ENCODE measurements around the gene AGAP5.
"Not testable (repeated sequence)": the region's sequence is repeated elsewhere in the genome, so short reads cannot be mapped to it uniquely, and the experiment has no call there.

AGAP5 gene

DNA sequence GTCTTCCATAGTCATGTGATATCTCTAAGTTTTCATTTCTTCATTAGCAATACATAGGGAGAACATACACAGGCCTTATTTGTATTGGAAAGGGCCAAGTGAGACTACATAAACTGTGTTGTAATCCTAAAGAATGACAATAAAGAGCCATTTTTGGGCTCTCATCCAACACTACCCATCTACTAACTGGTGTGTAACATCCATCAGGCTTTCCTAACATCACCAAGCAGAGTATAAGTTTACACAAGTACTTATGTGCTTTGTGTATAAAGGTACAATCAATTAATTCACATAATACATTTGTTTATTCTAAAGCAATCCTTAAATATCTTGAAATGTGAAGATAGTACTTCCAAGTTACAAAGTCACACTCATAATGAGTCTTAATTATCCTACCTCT is 2.6 kb downstream of the AGAP5 start:
- not testable (repeated sequence) for DNase-seq (ENCODE audit: insufficient read length); FAIRE-seq

DNA sequence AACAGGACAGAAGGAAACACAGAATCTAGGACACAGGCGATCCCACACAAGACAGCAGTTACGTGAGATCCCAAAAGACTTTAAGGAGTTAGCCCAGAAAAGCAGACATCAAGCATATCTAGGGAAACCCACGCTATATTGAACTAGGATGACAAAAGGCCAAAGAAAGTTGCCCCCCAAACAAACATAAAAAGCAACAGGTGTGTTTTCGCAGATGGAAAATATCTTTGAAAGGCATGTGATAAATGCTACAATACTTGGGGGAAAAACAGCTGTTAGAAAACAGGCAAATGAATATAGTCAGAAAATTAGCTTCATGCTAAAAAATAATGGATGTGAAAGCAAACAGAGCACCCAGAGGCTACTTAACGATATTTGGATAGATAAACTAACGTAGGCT is 7.2 kb downstream of the AGAP5 start:
- FAIRE-seq; DNase-seq (ENCODE audit: insufficient read length): not testable (repeated sequence)

DNA sequence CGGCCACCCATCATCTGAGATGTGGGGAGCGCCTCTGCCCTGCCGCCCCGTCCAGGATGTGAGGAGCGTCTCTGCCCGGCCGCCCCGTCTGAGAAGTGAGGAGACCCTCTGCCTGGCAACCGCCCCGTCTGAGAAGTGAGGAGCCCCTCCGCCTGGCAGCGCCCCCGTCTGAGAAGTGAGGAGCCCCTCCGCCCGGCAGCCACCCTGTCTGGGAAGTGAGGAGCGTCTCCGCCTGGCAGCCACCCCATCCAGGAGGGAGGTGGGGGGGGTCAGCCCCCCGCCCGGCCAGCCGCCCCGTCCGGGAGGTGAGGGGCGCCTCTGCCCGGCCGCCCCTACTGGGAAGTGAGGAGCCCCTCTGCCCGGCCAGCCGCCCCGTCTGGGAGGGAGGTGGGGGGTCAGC is 8.3 kb downstream of the AGAP5 start:
- FAIRE-seq; DNase-seq (ENCODE audit: insufficient read length): not testable (repeated sequence)

DNA sequence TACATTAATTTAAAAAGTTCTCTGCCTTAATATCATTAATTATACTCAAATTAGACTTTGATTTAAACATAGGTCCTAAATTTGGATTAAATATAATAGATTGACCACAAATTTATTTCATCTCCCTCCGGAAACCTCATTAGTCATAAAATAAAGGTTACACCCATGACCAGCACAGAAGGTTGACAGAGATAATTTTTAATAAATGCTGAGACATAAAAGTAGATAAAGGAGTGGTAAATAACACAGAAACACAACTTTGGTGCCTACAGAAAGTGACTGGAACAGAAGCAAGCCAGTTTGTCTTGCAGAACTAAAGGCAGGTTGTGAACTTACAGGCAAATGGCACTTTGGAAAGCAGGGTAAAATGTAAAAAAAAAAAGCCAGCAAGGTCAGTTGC is 10.3 kb downstream of the AGAP5 start:
- FAIRE-seq; DNase-seq (ENCODE audit: insufficient read length): not testable (repeated sequence)

DNA sequence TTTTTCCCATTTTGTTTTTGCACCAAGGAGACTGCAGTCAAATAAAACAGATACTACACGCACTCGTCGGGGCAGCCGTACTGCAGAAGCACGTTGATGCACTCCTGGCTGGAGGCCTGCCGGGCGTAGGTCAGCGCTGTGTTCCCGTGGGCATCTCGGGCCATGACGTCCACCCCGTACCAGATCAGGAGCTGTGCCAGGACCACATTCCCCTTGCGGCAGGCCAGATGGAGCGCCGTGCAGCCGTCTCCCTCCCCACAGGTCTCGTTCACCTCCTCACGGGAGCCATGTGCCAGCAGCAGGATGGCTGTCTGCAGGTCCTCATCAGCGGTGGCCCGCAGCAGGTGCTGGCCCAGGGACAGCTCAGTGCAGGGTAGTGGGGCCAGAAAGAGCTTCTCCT is 23.4 kb downstream of the AGAP5 start:
- not testable (repeated sequence) for FAIRE-seq; DNase-seq (ENCODE audit: insufficient read length)

DNA sequence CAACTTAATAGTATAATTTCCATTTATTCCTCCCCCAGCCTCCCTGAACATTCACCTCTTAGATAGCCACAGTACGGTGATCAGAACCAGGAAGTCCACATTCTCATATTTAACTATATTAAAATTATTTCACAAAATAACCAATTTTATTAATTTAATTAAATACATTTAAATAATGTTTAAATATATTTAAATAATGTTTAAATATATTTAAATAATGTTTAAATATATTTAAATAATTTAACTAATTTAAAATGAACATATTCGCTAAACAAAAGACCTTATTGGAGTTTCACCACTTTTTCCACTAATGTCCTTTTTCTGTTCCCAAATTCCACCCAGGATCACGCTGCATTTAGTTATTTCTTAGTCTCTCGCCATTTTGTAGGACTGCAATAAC is 29.5 kb downstream of the AGAP5 start:
- not testable (repeated sequence) for FAIRE-seq; DNase-seq (ENCODE audit: insufficient read length)

DNA sequence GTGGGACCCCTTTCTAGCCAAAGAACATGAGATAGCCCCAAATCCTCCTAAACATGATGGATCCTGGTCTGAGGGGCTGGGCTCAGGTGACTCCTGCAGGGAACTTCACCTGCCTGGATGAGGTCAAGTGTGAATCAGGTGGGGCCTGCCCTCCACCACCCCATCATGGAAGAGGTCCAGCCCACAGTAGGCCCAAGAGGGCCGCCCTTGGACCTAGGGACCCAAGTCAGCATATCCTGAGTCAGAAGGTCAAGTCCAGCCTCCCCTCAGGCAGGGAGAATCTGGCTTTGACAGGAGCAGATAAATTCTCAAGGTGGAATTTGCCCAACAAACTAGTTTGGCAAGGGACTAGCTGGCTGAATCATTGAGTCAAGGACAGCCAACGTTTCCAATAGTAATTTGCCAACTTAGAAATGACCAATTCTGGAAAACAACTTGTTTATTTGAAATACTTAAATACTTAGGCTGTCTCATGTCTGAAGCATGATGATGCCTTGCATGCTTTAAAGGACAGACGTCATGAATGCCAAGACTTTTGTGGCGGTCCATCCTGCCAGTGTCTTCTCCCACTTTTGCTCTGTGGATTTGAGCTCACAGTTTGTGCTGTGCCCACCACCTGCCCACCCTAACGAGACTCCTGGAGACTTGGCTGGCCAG is 31.6 kb downstream of the AGAP5 start:
- not testable (repeated sequence) for FAIRE-seq

DNA sequence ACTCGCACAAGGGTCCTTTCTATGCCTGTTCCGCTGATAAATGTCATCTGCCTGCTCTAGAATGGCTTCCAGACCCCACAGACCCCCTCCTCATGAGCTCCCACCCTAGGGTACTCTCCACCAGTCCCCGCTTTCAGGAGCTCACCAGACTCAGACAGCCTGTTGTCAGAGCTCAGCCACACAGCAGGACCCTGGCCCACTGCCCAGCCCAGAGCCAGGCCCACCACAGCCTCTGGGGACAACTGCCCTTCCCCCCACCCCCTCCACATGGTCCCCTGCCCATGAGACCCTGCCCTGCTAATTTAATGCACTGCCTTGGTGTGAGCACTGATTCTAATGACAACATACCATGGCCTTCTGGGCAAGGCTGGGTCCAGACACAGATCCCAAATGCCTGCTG is 32.3 kb downstream of the AGAP5 start:
- not testable (repeated sequence) for DNase-seq (ENCODE audit: insufficient read length); FAIRE-seq

More for the DNA sequence above, 31.6 kb downstream of the AGAP5 start:
- DNase-seq (ENCODE audit: insufficient read length) = not testable (repeated sequence)

DNA sequence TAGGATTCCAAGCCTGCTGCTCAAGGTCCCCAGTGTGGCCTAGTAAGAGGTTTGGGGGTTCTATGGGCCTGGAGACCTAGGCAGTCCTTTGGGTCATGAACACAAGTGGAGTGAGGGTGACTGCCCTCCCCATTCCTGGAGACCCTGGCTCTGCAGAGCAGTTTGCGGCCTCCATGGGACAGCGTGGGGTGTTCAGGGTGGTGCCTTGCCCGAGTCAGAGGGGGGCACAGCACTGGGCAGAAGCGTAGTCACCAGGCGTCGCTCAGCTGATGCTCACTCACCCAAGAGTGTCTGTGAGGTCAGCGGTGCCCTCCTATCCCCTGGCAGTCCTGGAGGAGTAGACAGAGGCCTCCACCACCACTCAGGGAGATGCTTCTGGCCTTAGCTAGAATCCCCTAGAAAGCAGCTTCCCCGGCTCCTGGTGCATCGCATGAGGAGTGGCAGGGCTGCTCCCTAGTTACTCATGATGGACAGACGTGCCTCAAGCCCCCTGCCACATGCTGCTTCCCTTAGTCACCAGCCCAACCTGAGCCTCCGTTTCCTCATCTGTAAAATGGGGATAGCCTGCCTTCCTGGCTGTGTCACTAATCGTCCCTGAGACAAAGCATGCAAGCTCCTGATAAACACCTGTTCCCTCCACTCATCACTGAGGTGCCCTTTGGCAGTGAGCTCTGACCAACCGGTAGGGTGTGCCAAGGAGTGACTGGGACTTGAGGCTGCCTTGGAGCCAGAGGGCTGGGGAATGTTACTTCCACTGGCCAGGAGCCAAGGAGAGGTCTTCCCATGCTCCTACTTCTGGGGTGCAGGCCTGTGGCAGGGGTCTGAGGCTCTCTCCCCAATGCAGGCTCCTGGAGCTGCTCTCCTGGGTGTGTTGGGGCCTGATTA is 33.5 kb downstream of the AGAP5 start:
- DNase-seq (ENCODE audit: insufficient read length); FAIRE-seq: not testable (repeated sequence)

DNA sequence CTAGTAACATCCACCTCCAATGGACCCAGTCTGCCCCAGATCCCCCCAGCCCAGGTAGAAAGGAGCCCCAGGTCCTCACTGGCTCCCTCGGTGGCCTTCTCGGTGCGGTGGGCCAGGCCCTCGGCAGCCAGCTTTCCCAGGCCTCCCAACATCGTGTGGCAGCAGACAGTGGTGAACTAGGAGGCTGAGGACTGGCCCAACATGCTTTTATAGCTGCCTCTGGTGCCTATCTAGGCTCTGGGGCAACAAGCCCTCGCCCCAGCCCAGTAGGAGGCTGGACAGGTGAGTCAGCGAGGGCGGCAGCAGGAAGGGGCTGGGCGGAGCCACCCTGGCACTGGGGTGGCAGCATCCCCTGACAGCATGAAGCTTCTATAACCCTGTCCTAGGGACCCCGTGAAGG is 34.3 kb downstream of the AGAP5 start:
- not testable (repeated sequence) for FAIRE-seq; DNase-seq (ENCODE audit: insufficient read length)

DNA sequence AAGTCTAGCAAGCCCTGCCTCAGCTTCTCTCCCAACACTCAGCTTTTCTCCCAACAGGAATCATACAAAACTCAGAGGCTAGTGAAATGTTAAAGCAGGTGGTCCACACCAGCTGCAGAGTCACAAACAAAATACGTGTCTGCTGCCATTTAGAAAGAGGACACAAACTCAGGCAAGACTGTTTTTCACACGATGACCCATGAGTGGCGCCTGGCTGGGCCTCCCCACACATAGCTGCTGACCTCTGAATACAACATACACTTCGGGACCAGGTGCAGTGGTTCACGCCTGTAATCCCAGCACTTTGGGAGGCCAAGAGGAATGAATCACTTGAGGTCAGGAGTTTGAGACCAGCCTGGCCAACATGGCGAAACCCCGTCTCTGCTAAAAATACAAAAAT is 35.2 kb downstream of the AGAP5 start:
- DNase-seq (ENCODE audit: insufficient read length); FAIRE-seq: not testable (repeated sequence)

DNA sequence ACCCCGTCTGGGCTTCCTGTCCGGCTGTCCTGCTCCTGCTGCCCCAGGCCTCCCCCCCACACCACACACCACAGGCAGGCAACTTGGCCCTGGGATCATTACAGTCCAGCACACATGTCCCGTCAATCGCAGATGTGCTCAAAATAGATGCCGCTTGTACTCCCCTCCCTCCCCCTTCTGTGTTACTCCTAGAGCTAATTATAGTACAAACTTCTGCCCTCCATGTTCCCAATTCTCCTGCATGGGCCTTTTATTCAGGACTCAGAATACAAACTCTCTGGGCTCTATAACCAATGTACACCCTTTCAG is 42.0 kb downstream of the AGAP5 start, which contains the start of gene SYNPO2L:
Gene SYNPO2L, minus strand, starts transcription at position 40 of the 309 bp plus-strand sequence. CDS start 107 bp downstream, outside the sequence.
- DNase-seq (ENCODE audit: insufficient read length) (no peak), FAIRE-seq (no peak)
- TF ChIP-seq TAF1 (IDR thresholded peaks at IDR 0.05; ENCODE audit: borderline replicate concordance, low read depth, low read length) = no peak

DNA sequence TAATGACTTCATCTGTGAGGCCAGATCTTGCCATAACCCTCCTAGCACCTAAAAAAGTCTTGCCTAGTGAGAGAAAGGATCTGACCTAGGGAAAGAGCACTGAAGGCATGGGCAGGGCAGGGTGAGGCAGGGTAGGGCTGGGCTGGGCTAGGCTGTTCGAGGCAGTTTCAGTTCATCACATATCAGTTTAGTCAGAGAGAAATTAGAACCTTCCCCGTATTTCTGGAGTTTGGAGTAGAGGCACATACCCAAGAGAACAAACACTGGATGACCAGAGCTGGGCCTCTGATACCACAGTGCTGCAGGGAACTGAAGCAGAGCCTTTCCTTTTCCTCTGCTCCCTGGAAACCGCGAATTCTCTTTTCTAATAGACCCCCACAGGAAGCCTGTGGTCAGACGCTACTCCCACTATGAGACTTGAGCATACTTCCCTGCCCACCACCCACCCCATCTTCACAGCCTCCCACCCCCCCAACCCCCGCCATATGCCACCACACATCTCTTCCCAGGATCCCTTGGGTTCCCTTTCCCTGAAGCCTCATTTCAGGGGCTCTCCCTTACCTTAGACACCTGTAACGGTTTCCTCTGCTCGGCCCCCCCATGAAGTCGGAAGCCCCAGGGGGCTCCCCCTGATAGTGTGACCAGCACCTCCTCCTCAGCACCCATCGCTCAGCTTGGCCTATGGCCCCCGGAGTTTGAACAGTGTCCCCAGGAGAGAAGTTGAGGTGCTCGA is 42.5 kb downstream of the AGAP5 start:
- TF ChIP-seq POLR2AphosphoS5 (IDR thresholded peaks at IDR 0.05; ENCODE audit: low read depth, low read length) = no peak
- no peak for TF ChIP-seq TAF1 (IDR thresholded peaks at IDR 0.05; ENCODE audit: borderline replicate concordance, low read depth, low read length)
- no peak for TF ChIP-seq POLR2A (IDR thresholded peaks at IDR 0.05; ENCODE audit: low read depth, low read length)
- DNase-seq (ENCODE audit: insufficient read length) (no peak), FAIRE-seq (no peak)

DNA sequence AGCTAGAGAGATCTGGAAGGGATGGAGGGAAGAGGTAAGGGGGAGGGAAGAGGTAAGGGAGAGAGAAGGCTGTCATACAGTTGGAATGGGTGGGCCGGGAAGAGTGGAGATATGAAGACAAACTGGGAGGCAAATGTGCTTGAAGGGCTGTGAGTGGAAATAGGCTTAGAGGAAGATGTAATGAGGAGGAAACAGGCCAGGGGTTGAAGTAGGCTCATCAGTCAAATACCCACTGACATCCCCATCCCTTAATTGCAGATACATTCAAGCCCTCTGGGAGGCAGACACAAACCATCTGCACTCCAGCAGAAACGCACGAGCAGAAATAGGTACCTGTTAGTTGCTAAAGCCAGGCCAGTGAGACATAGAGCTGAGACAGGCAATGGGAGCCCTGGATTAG is 44.2 kb downstream of the AGAP5 start:
- TF ChIP-seq POLR2A (IDR thresholded peaks at IDR 0.05; ENCODE audit: low read depth, low read length) (no peak), POLR2AphosphoS5 (IDR thresholded peaks at IDR 0.05; ENCODE audit: low read depth, low read length) (no peak), TAF1 (IDR thresholded peaks at IDR 0.05; ENCODE audit: borderline replicate concordance, low read depth, low read length) (no peak)
- no peak for FAIRE-seq
- no peak for DNase-seq (ENCODE audit: insufficient read length)

Measured in GM12892 (cell line).